Right lobe of liver (tissue), 4 donors: Measurements from ENCODE around the gene MASTL.

Experiments used
- CTCF ChIP-seq, 4 donors: fragments of 200-600 bp in 3 of 4; fragments of 450-650 bp in 1 of 4; IDR thresholded peaks; one replicate each; pipeline versions ENCODE4 v1.5.1 to v1.8.0; 2016 to 2022; ENCODE audit warnings: antibody characterized with exemption in 4 of 4, mild to moderate bottlenecking in 2 of 4
- POLR2A ChIP-seq: fragments of 450-650 bp; IDR thresholded peaks from one replicate; pipeline ENCODE4 v1.6.1; 2017; ENCODE audit warnings: antibody characterized with exemption, mild to moderate bottlenecking
- donor health status: DM: no; HTN: no; CAD: no.
- donor health status: DM: no; HTN: no; CAD: no.
- donor health status: DM: no; HTN: yes; CAD: no.

- TF ChIP-seq CTCF (IDR thresholded peaks at IDR 0.05), result no peak
- TF ChIP-seq POLR2A, result no peak
These were observed 70.6 kb downstream of the MASTL start for GRCh38 chr10:27225642-27226257.
